Keratinocyte (primary cell): Measurements from ENCODE around the gene SRY. TPM values are rescaled to one million over a fixed set of nuclear protein-coding genes. Genes with fewer than 3 reads are reported as not detected.
"Not testable (repeated sequence)": the region's sequence is repeated elsewhere in the genome, so short reads cannot be mapped to it uniquely, and the experiment has no call there.

Experiments used
- DNase-seq: peaks from one replicate; pipeline ENCODE4 v3.0.0-alpha.2; 2011; ENCODE audit warnings: low read depth, missing footprints, low spot score
- FAIRE-seq: peaks from 2 replicates; lab custom pipeline; 2011; peaks lifted over from hg19 to GRCh38; lab: Jason Lieb, UNC
- H2AFZ ChIP-seq: 2 replicates; pipeline ENCODE4 v1.6.0; 2012; ENCODE audit warnings: low read length, control low read depth, inconsistent platforms; ENCODE audit not compliant: control insufficient read depth
- H3K27ac ChIP-seq: 2 replicates; pipeline ENCODE4 v1.5.1; 2011; ENCODE audit warnings: low read length; ENCODE audit not compliant: control insufficient read depth, insufficient read depth
- H3K27me3 ChIP-seq: 3 replicates; pipeline ENCODE4 v1.6.0; 2011; ENCODE audit warnings: low read length; ENCODE audit not compliant: control insufficient read depth, insufficient read depth; ENCODE audit errors: extremely low read depth
- H3K36me3 ChIP-seq, 2 experiments: 2 replicates in 1 of 2; 3 replicates in 1 of 2; pipeline ENCODE4 v1.5.1; 2011; ENCODE audit warnings: low read length in 2 of 2, mild to moderate bottlenecking in 1 of 2; ENCODE audit not compliant: control insufficient read depth in 2 of 2, insufficient read depth in 2 of 2; ENCODE audit errors: extremely low read depth in 1 of 2
- H3K4me1 ChIP-seq: 3 replicates; pipeline ENCODE4 v1.5.1; 2011; ENCODE audit warnings: low read length; ENCODE audit not compliant: control insufficient read depth, insufficient read depth; ENCODE audit errors: extremely low read depth
- H3K4me2 ChIP-seq: 3 replicates; pipeline ENCODE4 v1.6.0; 2011; ENCODE audit warnings: low read depth, low read length; ENCODE audit not compliant: control insufficient read depth, insufficient read depth; ENCODE audit errors: extremely low read depth
- H3K4me3 ChIP-seq, 3 experiments: fragments of 200-600 bp in 1 of 3; sonication (generic) in 1 of 3; 2 replicates in 2 of 3; 3 replicates in 1 of 3; pipeline ENCODE4 v1.5.1; 2011 to 2016; ENCODE audit warnings: low read length in 3 of 3, mild to moderate bottlenecking in 3 of 3, control low read depth in 2 of 3, inconsistent platforms in 1 of 3, low read depth in 1 of 3, mixed read lengths in 1 of 3, mixed run types in 1 of 3, moderate library complexity in 1 of 3; ENCODE audit not compliant: control insufficient read depth in 2 of 3, insufficient read depth in 2 of 3; ENCODE audit errors: extremely low read depth in 1 of 3
- H3K79me2 ChIP-seq: 2 replicates; pipeline ENCODE4 v1.6.0; 2012; ENCODE audit warnings: low read length; ENCODE audit not compliant: control insufficient read depth, insufficient read depth
- H3K9ac ChIP-seq: 3 replicates; pipeline ENCODE4 v1.6.0; 2011; ENCODE audit warnings: low read length; ENCODE audit not compliant: control insufficient read depth, insufficient read depth; ENCODE audit errors: extremely low read depth
- H3K9me1 ChIP-seq: 3 replicates; pipeline ENCODE4 v1.6.0; 2011; ENCODE audit warnings: low read length; ENCODE audit not compliant: control insufficient read depth, insufficient read depth; ENCODE audit errors: extremely low read depth
- H3K9me3 ChIP-seq: 2 replicates; pipeline ENCODE4 v1.5.1; 2012; ENCODE audit warnings: low read depth, low read length; ENCODE audit not compliant: control insufficient read depth
- H4K20me1 ChIP-seq: 3 replicates; pipeline ENCODE4 v1.6.0; 2011; ENCODE audit warnings: low read length; ENCODE audit not compliant: control insufficient read depth, insufficient read depth; ENCODE audit errors: extremely low read depth
- EZH2 ChIP-seq: IDR thresholded peaks from one replicate; pipeline ENCODE4 v1.6.1; 2012; ENCODE audit warnings: inconsistent platforms, mild to moderate bottlenecking, low read length, moderate library complexity
- dilution Hi-C: fragments of 300-500 bp; cut with MboI; formaldehyde crosslinking; loops from one replicate; pipeline ENCODE4 v1.7.0; 2020; ENCODE audit warnings: low sequenced_read_pairs; ENCODE audit not compliant: extremely low pct_ligation_motif_present
- polyA plus RNA-seq, 5 experiments: library from polyadenylated mRNA; depleted of rRNA in 3 of 5; stranded (reverse) in 3 of 5; stranded (forward) in 1 of 5; unstranded in 1 of 5; fragments of >200 nt; gene quantifications; 1 replicate in 1 of 5; 2 replicates in 3 of 5; 3 replicates in 1 of 5; pipeline versions ENCODE4 v1.2.1 to v1.2.3, GENCODE V29; 2011 to 2012; ENCODE audit warnings: missing spikeins in 2 of 5, low read depth in 1 of 5, low replicate concordance in 1 of 5
- TF ChIP-seq, protein P1 (sequence below), 3 experiments: IDR thresholded peaks in 1 of 3; conservative IDR thresholded peaks in 1 of 3; optimal IDR thresholded peaks in 1 of 3; 2 replicates in 2 of 3; 3 replicates in 1 of 3; pipeline versions ENCODE3 to v1.5.1; 2011; ENCODE audit warnings: low read length in 3 of 3, mild to moderate bottlenecking in 3 of 3, moderate library complexity in 2 of 3, control low read depth in 1 of 3, inconsistent platforms in 1 of 3; ENCODE audit not compliant: insufficient read depth in 2 of 3; ENCODE audit errors: extremely low read depth in 1 of 3

The SRY gene
- polyA plus RNA-seq, 1 donor (not counting 4 experiments of a cell fraction or from before 2014, with no cell fraction given), result not detected

DNA sequence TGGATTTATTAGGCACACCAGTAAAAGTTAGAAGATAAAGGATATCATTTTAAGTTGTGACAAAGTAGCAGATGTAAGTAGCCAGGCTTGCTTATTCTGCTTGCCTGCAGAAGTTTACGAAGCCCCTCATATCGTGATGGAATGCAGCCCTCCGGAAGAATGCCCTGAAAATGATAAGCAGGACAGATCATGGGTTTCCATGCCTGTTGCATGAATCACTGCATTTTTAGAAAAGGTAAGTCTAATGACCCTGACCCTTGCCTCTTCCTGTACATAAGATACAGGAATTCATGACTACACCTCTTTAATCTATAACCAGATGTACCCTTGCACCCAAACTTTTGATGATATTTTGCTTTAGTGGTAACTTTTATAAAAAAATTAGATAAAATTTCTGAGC, 37.0 kb upstream of the SRY start:
- H3K79me2 ChIP-seq, result no peaks in the 10 kb centered on the region
- no peak for TF ChIP-seq EZH2
- TF ChIP-seq, protein P1, sequence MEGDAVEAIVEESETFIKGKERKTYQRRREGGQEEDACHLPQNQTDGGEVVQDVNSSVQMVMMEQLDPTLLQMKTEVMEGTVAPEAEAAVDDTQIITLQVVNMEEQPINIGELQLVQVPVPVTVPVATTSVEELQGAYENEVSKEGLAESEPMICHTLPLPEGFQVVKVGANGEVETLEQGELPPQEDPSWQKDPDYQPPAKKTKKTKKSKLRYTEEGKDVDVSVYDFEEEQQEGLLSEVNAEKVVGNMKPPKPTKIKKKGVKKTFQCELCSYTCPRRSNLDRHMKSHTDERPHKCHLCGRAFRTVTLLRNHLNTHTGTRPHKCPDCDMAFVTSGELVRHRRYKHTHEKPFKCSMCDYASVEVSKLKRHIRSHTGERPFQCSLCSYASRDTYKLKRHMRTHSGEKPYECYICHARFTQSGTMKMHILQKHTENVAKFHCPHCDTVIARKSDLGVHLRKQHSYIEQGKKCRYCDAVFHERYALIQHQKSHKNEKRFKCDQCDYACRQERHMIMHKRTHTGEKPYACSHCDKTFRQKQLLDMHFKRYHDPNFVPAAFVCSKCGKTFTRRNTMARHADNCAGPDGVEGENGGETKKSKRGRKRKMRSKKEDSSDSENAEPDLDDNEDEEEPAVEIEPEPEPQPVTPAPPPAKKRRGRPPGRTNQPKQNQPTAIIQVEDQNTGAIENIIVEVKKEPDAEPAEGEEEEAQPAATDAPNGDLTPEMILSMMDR (optimal IDR thresholded peaks at IDR 0.05 in 1 of 3, IDR thresholded peaks at IDR 0.05 in 1 of 3, conservative IDR thresholded peaks at IDR 0.05 in 1 of 3; ENCODE audit: extremely low read depth in 1 of 3, insufficient read depth in 2 of 3, low read length in 3 of 3), result no peak
- no peaks in the 10 kb centered on the region for H4K20me1 ChIP-seq
- H3K36me3 ChIP-seq, result no peaks in the 10 kb centered on the region
- no peaks in the 10 kb centered on the region for H3K27me3 ChIP-seq
- DNase-seq (no peak), FAIRE-seq (no peak)
- H2AFZ ChIP-seq, result no peak overlapping the region
- no peak overlapping the region for H3K4me3 ChIP-seq
- H3K4me2 ChIP-seq, result no peak overlapping the region
- no peak overlapping the region for H3K9ac ChIP-seq
- no peaks in the 10 kb centered on the region for H3K4me1 ChIP-seq
- H3K27ac ChIP-seq, result no peak overlapping the region
- H3K9me1 ChIP-seq, result no peaks in the 10 kb centered on the region
- dilution Hi-C loops, result no loop called here
- no peaks in the 10 kb centered on the region for H3K9me3 ChIP-seq

DNA sequence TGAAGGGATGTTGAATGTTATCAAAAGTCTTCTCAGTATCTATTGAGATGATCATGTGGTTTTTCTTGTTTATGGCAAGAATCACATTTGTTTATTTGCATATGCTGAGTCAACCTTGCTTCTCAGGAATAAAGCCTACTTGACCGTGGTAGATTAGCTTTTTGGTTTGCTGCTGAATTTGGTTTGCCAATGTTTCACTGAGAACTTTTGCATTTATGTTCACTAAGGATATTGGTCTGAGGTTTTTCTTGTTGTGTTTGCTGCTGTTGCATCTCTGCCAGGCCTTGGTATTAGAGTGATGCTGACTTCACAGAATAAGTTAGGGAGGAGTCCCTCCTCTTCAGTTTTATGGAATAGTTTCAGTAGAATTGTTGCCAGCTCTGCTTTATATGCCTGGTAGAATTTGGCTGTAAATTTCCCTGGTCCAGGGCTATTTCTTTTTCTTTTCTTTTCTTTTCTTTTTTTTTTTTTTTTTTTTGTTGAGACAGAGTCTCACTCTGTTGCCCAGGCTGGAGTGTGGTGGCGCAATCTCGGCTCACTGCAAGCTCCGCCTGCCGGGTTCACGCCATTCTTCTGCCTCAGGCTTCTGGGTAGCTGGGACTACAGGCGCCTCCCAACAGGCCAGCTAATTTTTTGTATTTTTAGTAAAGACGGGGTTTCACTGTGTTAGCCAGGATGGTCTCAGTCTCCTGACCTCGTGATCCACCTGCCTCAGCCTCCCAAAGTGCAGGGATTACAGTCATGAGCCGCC, 29.8 kb upstream of the SRY start:
- H2AFZ ChIP-seq, H4K20me1 ChIP-seq, dilution Hi-C loops, H3K27ac ChIP-seq, H3K4me2 ChIP-seq, H3K4me1 ChIP-seq, FAIRE-seq, H3K36me3 ChIP-seq, H3K27me3 ChIP-seq, H3K9me1 ChIP-seq, H3K9ac ChIP-seq, H3K9me3 ChIP-seq, DNase-seq, H3K79me2 ChIP-seq, H3K4me3 ChIP-seq: not testable (repeated sequence)

- H3K9me3 ChIP-seq, result no peaks in the 10 kb centered on the region
- no peak overlapping the region for H2AFZ ChIP-seq
- no peak for TF ChIP-seq EZH2
- TF ChIP-seq, protein P1 (optimal IDR thresholded peaks at IDR 0.05 in 1 of 3, IDR thresholded peaks at IDR 0.05 in 1 of 3, conservative IDR thresholded peaks at IDR 0.05 in 1 of 3; ENCODE audit: extremely low read depth in 1 of 3, insufficient read depth in 2 of 3, low read length in 3 of 3), result no peak
- no peaks in the 10 kb centered on the region for H3K4me1 ChIP-seq
- H3K4me3 ChIP-seq, result no peak overlapping the region
- dilution Hi-C loops, result no loop called here
- no peak for DNase-seq
- H4K20me1 ChIP-seq, result no peaks in the 10 kb centered on the region
- H3K9me1 ChIP-seq, result no peaks in the 10 kb centered on the region
- H3K27ac ChIP-seq, result no peak overlapping the region
- no peaks in the 10 kb centered on the region for H3K79me2 ChIP-seq
- FAIRE-seq, result no peak
- H3K4me2 ChIP-seq, result no peak overlapping the region
- no peaks in the 10 kb centered on the region for H3K36me3 ChIP-seq
- no peak overlapping the region for H3K9ac ChIP-seq
- no peaks in the 10 kb centered on the region for H3K27me3 ChIP-seq
Observed at GRCh38 chrY:2800246-2800645, 12.8 kb upstream of the SRY start.
